22Rv1 (cell line): ENCODE data around the gene ERI3.
A peak's percentile ranks its signal among the peaks of the same experiment; 100 is the strongest.

ENCODE experiments used
- H3K27ac ChIP-seq: fragments of 450-650 bp; 2 replicates; pipeline ENCODE4 v1.5.1; 2017
- CTCF ChIP-seq: fragments of 450-650 bp; IDR thresholded peaks from 2 replicates; pipeline ENCODE4 v1.5.1; 2017; ENCODE audit warnings: mild to moderate bottlenecking
- ZFX ChIP-seq: fragments of 450-650 bp; IDR thresholded peaks from 2 replicates; pipeline ENCODE4 v1.6.1; 2017; ENCODE audit warnings: antibody characterized with exemption, borderline replicate concordance

ERI3 gene

GRCh38 chr1:44293761-44294315, 61.2 kb downstream of the ERI3 start:
- no peak for TF ChIP-seq CTCF
- no peak for TF ChIP-seq ZFX
- no peak overlapping the region for H3K27ac ChIP-seq

- H3K27ac ChIP-seq, result no peak overlapping the region
- TF ChIP-seq CTCF (no peak), ZFX (no peak)
Measured at GRCh38 chr1:44292651-44293050, 62.4 kb downstream of the ERI3 start.

GRCh38 chr1:44290250-44291094, 64.6 kb downstream of the ERI3 start:
- no peak for TF ChIP-seq ZFX
- no peak for TF ChIP-seq CTCF
- H3K27ac ChIP-seq, result no peak overlapping the region

- TF ChIP-seq CTCF (no peak), ZFX (no peak)
- H3K27ac ChIP-seq, result no peak overlapping the region
Measured at GRCh38 chr1:44289530-44289929, 65.5 kb downstream of the ERI3 start.

GRCh38 chr1:44288883-44289282, 66.2 kb downstream of the ERI3 start:
- H3K27ac ChIP-seq, result no peak overlapping the region
- TF ChIP-seq ZFX (no peak), CTCF (no peak)

GRCh38 chr1:44284184-44284583, 70.9 kb downstream of the ERI3 start:
- TF ChIP-seq CTCF (no peak), ZFX (no peak)
- peak overlapping the region; percentile 35; the same call in 1 of the 2 replicates for H3K27ac ChIP-seq

- TF ChIP-seq ZFX (no peak), CTCF (no peak)
- H3K27ac ChIP-seq, result peak overlapping the region; percentile 35; the same call in 1 of the 2 replicates
Measured at GRCh38 chr1:44283524-44284173, 71.4 kb downstream of the ERI3 start.
